Mesodermal cell (in vitro differentiated cells): ENCODE measurements around the gene DGKQ.
"Not testable (repeated sequence)": the region's sequence is repeated elsewhere in the genome, so short reads cannot be mapped to it uniquely, and the experiment has no call there.

ENCODE experiments used
- H3K27ac ChIP-seq: 2 replicates; pipeline ENCODE4 v1.7.0; 2013; ENCODE audit warnings: mild to moderate bottlenecking, low read depth, low read length, moderate library complexity; ENCODE audit not compliant: severe bottlenecking
- H3K36me3 ChIP-seq: 2 replicates; pipeline ENCODE4 v1.7.1; 2013; ENCODE audit warnings: mild to moderate bottlenecking, low read length, moderate library complexity; ENCODE audit not compliant: control insufficient read depth, insufficient read depth
- H3K4me1 ChIP-seq: one replicate; pipeline ENCODE4 v1.7.1; 2013; ENCODE audit warnings: mild to moderate bottlenecking, low read length; ENCODE audit not compliant: insufficient read depth, control insufficient read depth, poor library complexity, severe bottlenecking
- H3K4me3 ChIP-seq: 2 replicates; pipeline ENCODE4 v1.7.0; 2013; ENCODE audit warnings: low read length, control low read depth, mild to moderate bottlenecking; ENCODE audit not compliant: insufficient read depth, poor library complexity, severe bottlenecking; ENCODE audit errors: extremely low read depth
- H3K9me3 ChIP-seq: 2 replicates; pipeline ENCODE4 v1.7.1; 2013; ENCODE audit warnings: mild to moderate bottlenecking, low read length, moderate library complexity; ENCODE audit not compliant: control insufficient read depth
- WGBS, 2 experiments: methylation state at CpG; one replicate each; pipeline ENCODE4 v1.1.5; 2013; ENCODE audit warnings: missing lambda C conversion rate in 2 of 2; ENCODE audit not compliant: insufficient coverage in 2 of 2; 5-methylcytosine and 5-hydroxymethylcytosine counted together

Gene DGKQ

GRCh38 chr4:999882-1000425 is 26.6 kb upstream of the DGKQ start:
- 77 to 85% methylated on average over 8 to 14 of the region's 18 CpGs for WGBS, 2 experiments

GRCh38 chr4:999240-999863 is 26.0 kb upstream of the DGKQ start:
- H3K27ac ChIP-seq, H3K4me1 ChIP-seq, H3K36me3 ChIP-seq, H3K4me3 ChIP-seq, H3K9me3 ChIP-seq: not testable (repeated sequence)
- WGBS, 2 experiments: 70 to 80% methylated on average over 11 of the region's 21 CpGs

More at GRCh38 chr4:999882-1000425, 26.6 kb upstream of the DGKQ start:
- Histone ChIP-seq H3K27ac (no peak overlapping the region), H3K36me3 (no peaks in the 10 kb centered on the region), H3K4me3 (no peak overlapping the region), H3K9me3 (no peaks in the 10 kb centered on the region), H3K4me1 (no peaks in the 10 kb centered on the region)

DNA sequence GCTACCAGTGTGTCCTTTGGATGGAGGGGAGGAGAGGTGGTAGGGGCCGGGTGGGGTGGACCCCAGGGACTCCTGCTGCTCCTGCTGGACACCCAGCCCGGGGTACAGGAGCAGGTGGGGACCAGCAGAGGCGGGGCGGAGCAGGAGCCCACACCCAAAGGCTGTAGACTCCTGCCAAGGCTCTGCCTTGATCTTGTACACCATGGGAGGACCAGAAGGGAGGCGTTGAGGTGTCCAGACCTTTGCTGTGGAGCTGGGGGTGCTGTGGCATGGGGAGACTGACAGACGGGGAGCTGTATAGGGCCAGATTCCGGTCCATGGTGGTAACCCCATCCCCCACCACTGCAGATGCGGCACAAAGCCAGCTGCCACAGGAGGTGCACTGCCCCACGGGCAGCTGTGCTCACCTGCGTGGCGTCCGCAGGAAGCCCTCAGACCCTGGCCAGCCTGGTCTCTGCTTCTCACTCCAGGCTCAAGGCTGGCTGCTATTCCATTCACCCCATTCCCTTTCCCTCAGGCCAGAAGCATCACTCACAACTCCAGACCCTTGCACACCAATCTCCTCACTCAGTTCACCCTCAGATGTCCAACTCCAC is 24.8 kb upstream of the DGKQ start:
- Histone ChIP-seq H3K36me3 (no peaks in the 10 kb centered on the region), H3K9me3 (no peaks in the 10 kb centered on the region), H3K4me3 (no peak overlapping the region), H3K4me1 (no peaks in the 10 kb centered on the region), H3K27ac (no peak overlapping the region)
- 76 to 83% methylated on average over 4 to 11 of the region's 12 CpGs for WGBS, 2 experiments

GRCh38 chr4:997375-998071 is 24.2 kb upstream of the DGKQ start:
- Histone ChIP-seq H3K36me3 (no peaks in the 10 kb centered on the region), H3K9me3 (no peaks in the 10 kb centered on the region), H3K4me1 (no peaks in the 10 kb centered on the region), H3K4me3 (peak overlapping the region; percentile 14), H3K27ac (no peak overlapping the region)
- 6 to 10% methylated on average over 34 to 50 of the region's 68 CpGs for WGBS, 2 experiments

GRCh38 chr4:996997-997374 is 23.6 kb upstream of the DGKQ start:
- Histone ChIP-seq H3K4me3 (no peak overlapping the region), H3K36me3 (no peaks in the 10 kb centered on the region), H3K4me1 (no peaks in the 10 kb centered on the region), H3K27ac (no peak overlapping the region), H3K9me3 (no peaks in the 10 kb centered on the region)
- 39 to 69% methylated on average over 2 to 13 of the region's 25 CpGs for WGBS, 2 experiments

DNA sequence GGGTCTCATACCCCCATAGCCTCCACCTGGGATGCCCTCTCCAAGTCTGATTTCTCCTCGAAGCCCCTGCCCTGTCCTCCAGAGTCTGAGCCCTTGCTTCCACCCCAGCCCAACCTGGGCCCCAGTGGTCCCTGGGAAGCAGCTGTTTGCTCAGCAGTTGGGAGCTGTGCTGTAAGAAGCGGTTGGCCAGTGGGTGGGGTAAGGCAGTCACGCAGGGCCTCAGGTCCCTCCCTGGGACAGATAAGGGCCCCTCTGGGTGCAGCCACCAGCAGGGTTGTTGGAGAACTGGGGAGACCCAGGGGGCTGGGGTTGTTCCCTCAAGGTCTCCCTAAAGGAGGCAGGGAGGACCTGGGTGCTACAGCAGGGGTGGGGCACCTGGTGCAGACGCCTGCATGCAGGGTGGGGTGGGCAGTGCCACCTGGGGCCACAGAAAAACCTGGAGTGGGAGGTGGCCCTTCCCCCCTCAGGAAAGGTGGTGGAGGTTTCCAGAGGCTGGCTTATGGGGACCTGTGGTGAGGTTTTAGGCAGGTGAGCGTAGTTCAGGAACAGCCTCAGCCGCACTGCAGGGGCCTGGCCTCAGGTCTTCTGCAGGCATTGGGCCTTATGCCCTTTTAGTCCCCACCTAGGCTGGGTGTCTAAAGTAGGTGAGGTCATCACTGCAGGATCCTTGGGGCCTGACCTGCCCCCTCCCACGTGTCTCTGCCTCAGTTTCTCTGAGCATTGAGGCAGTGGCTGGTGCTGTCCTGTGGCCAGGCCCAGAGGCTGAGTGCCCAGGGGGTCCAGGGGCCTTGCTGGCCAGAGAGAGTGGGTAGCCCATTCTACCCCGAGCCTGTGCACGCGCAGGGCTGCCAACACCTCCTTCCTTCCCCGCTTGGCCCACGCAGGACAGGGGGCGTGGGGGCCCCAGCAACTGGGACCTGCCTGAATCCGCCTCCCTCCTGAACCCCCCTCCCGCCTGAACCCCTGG is 22.9 kb upstream of the DGKQ start:
- no peaks in the 10 kb centered on the region for H3K4me1 ChIP-seq
- no peaks in the 10 kb centered on the region for H3K36me3 ChIP-seq
- H3K4me3 ChIP-seq: no peak overlapping the region
- 87 to 88% methylated on average over 14 to 15 of the region's 15 CpGs for WGBS, 2 experiments
- no peaks in the 10 kb centered on the region for H3K9me3 ChIP-seq
- no peak overlapping the region for H3K27ac ChIP-seq

DNA sequence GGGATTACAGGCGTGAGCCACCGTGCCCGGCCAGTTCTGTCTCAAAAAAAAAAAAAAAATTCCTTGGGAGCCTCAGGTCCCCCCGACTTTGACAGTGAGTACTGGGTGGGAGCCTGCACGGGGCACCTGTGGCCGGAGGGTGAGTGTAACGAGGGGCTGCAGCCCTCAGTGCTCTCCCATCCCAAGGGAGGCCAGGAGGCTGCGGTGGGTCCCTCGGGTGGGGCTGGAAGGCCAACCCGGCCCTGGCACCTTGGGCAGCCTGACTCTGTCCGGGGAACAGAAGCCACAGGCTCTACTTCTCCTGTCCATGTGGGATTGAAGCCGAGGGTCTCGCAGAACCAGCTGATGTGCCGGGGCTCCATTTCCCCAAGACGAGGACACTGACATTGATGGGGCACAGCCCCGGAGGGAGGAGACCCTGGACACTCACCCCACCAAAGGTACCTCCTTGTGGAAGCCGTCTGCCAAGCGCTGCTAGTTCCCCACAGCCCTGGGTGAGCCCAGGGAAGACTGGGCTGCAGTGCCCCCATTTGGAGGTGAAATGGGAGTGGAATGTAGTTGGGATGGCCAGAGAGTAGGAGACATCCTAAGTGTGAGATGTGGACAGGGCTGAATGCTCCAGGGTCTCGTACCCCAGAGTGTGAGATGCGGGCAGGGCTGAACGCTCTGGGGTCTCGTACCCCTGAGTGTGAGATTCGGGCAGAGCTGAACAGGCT is 22.1 kb upstream of the DGKQ start:
- Histone ChIP-seq H3K27ac (no peak overlapping the region), H3K9me3 (no peaks in the 10 kb centered on the region), H3K36me3 (no peaks in the 10 kb centered on the region), H3K4me3 (no peak overlapping the region), H3K4me1 (no peaks in the 10 kb centered on the region)
- WGBS, 2 experiments: 86 to 93% methylated on average over 19 to 21 of the region's 23 CpGs

DNA sequence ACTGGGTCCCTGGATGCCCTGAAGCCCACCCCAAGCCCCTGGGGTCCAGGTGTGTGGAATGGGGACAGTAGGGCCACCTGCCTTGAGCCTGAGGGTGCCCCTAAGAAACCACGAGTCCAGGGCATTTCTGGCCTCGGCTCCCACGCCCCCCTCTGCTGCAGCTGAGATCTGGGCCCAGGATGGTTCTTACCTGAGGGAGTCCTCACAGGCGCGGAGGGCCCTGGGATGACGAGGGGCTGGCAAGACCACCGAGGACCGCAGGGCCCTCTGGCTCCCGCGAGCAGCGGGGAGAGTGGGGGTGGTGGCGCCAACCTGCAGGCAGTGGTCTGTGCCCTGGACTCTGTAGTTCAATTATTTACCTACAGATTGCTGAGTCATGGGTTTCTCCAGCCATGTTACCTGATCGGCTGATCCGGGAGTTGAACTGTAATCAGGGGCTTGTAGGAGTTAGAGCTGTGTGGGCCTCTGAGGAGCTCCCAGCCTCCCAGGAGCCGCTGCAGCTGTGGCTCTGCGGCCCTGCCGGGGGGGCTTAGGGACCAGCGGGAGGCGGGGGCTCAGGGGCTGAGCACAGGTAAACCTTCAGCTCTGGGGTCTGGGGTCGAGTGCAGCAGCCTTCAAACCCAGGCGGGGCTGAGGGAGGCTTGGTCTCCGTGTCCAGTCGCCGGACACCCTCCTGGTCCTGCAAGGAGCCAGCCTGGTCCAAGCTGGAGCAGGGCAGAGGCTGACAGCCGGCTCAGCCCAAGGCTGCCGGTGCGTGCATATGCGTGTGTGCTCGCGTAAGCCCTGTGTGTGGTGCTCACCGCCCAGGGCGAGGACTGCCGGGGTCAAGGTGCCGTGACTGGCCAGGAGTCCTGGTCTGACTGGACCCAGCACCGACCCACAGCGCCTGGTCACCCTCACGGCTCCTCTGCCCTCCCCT is 20.0 kb upstream of the DGKQ start, which contains the start of gene SLC26A1:
Gene SLC26A1, minus strand, starts transcription at position 294 of the 919 bp plus-strand sequence. CDS start 1,701 bp downstream, outside the sequence.
- Histone ChIP-seq H3K4me3 (no peak within 1 kb of the TSS), H3K4me1 (no peaks in the 10 kb centered on the region), H3K36me3 (no peaks in the 10 kb centered on the region), H3K27ac (no peak within 1 kb of the TSS), H3K9me3 (no peaks in the 10 kb centered on the region)
- WGBS, 2 experiments: 89 to 92% methylated on average over 28 to 30 of the region's 37 CpGs
